NOMO-1 treated with DMSO at 0.1 percent for 48 hours (cell line): Measurements from ENCODE around the gene ELMO1.
A peak's percentile ranks its signal among the peaks of the same experiment; 100 is the strongest.

Experiments used
- DNase-seq: peaks from one replicate; lab custom pipeline; 2025; ENCODE audit not compliant: unreplicated experiment; lab: John Stamatoyannopoulos, UW

The ELMO1 gene

DNA sequence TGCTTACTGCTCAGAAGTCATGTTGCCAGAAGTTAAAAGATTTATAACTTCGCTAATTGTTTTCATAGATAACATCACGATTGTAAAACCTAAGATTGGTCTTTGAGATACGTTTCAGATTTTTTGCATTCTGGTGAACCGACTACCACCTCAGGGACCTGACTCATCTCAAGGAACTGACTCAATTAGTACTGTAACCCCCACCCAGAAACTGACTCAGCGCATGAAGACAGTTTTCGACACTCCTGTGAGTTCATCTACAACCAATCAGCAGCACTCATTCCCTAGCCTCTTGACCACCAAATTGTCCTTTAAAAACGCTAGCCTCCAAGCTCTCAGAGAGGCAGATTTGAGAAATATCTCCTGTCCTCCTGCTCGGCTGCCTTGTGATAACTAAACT is 72.3 kb downstream of the ELMO1 start:
- DNase-seq, result no peak

DNA sequence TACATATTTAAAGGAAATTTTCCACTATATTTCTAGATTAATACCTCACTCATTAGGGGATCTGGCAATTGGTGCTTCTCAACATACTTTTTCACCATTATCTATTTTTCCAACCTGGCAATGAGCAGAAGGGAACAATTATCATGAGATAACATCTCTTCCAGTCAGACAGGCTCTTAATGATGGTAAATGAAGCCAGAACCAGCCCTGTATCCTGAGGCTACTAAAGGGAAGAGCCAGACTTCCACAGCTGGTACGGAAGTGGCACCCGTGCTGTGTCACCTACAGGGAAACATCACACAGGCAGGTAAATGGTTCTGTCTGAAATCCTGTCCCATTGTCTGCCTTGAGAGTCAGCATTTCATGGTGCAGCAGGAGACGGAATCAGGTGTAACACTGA is 75.9 kb downstream of the ELMO1 start:
- DNase-seq, result no peak

DNA sequence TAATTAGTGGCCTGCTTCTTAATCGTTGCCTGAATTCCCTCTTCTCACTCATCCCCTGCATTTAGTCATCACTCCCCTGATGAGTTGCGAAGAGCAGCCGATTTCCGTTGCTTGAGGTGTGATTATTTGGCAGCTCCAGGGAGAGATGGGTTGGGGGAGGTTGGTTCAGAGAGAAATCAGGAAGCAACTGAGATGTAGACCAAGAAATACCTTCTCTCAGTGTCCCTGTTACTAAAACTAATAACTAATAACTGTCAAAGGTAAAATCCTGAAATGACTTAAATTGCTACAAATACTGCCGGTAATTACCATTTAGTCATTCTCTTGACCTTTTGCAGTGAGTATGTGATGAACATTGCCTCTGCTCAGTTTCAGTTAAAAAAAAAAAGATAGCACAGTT is 76.9 kb downstream of the ELMO1 start:
- no peak for DNase-seq

DNA sequence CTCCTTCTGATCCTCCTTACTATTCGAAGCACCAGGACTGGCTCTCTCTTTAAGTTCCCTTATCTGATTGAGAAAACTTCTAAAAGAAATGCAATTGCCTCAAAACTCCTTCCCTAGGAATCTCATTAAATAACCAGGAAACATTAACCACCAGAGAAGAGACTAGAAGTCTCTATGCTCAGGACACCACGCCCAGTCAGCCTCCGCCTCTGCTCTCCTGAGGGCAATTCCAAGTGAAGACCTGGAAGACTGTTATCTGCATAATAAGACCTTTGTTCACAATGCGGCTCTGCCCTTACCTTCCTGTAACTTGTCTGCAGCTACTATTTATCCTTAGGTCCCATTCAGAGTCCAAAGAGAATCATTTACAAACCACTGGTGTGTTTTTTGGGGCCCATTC is 78.8 kb downstream of the ELMO1 start:
- no peak for DNase-seq

DNA sequence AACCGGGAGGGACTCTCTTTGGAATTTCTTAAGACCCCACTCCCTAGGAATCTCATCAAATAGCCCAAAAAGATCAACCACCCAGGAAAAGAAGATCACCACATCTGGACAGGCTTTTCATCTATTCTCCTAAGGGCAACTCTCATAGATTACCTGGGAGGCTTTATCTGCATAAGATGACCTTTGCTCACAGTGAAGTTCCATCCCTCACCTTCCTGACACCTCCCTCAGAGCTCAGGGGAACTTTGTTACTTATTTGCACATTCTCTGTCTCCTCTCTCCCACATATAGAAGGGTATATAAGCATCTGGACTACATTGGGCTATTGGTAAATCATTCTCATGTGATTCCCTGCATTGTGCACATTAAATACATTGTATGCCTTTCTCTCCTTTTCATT is 80.1 kb downstream of the ELMO1 start:
- DNase-seq, result no peak

DNA sequence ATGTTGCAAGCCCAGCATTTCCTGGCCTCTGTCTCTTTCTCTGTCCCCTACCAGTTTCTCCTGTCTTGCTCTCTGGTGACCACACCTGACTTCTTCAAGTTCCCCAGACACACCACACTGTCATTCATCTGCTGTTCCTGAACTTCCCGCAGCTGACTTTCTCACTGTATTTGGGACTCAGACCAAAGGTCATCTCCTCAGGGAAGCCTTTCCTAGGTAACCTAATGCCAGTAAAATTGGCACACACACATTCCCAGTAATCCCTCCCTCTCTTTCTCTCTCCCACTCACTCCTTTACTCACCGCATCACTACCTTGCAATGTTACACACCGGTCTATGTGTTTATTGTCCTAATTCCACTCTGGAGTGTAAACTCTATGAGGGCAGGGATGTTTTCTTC is 81.7 kb downstream of the ELMO1 start:
- no peak for DNase-seq

DNA sequence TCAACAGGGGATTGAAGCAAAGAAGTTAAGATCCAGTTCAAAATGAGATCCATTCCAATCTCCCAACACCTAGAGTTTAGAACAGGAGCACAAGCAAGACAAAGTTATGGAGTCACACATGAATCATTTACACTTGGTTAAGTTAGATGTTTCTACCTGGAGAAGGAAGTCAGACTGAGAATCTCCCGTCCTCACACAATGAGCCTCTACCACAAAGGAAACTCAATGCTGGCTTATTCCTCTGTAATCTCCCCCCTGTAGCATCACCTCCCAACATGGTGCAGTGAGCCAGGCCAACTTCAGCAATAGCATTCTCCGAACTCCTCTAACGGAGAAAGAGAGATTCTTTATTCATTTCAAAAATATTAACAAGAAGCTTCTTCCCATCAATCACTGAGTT is 82.2 kb downstream of the ELMO1 start:
- no peak for DNase-seq

DNA sequence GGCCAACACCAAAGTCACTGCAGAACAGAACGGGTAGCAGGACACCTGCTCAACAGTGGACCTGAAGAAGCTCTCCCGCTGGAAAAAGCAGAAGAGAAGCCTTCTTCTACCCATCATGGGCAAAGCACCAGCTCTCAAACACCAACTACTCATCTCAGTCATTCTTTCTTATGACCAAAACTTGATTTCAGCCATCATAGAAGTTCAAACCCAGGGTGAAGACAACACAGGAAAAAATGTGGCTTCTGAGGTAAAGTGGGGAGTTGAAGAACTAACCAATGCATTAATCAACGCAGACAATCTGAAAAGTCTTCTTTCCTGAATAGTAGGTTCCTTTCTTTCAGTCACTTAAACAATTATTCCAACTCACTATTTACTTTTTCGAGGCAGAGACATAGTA is 83.3 kb downstream of the ELMO1 start:
- DNase-seq, result no peak

DNA sequence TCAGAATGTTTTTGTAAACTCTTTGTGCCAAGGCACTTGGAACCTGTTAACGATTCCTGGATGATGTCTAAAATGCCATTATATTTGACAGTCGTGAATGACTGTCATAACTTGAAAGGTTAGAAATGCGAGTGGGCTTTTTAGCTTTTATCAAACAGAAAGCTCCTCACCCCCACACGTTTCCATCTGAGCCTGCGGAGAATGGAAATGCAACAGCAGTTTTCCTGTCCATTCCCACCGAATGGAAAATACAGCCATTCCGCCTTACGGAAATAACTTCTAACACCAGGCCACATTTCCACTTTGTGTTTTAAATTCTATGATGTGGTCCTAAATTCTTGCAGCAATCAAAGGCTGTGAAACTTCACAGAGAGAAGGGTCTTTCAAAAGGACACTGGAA is 83.8 kb downstream of the ELMO1 start:
- no peak for DNase-seq

DNA sequence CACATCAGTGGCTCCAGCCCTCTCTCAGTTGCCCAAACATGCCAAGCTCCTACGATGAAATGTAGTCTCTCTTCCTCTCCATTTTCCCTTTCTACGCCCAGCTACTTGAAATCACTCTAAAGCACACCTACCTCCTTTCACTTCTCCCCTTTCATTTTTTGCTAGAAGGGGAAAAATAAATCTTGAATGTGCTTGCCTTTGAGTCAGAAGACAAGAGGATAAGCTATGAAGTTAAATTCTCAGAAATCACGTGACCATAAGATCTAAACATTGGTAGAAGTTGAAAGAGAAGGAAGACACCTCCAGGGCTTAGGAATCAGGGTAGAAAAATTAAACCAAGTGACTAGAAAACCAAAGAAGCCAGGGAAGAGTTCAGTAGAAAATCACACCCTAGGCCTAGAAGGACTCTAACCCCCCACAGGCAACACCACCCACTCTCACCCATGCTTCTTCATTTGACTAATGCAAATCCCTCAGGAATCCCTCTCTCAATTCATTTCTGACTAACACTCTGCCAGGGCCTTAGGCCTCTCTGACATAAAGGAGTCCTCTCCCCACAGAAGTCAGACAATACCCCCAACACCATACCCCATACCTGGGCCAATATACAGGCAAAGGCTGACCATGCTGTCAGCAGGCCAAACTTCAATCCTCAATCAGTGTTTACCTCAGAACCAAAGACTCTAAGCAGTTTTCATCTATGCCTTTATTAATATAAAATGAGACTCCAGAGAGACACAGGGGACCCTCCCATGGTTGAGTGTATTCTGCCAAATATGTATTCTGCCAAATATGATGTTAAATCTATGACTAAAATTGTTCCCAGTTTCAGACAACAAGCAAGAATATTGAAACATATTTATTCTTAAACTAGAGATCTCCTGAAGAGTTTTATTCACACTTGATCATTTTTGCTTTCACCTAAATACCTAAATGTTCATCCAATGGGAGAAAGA is 84.8 kb downstream of the ELMO1 start:
- no peak for DNase-seq

DNA sequence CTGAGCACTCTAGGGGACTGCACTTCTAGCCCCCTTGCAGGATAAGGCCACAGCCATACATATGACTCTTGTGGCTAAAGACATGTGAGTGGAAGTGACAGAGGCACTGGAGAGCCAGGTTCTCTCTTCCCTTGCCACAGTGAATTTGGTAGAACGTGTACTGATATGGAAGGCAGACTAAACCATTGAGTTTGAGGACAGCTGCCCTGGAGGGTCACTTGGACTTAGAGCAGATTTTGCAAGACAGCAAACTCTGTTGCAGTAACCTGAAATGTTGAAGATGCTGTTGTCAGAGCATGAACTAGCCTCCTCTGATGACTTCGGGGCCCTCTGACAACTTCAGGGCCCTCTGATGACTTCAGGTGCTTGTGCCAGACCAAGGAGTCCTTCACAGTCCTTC is 85.9 kb downstream of the ELMO1 start:
- no peak for DNase-seq

DNA sequence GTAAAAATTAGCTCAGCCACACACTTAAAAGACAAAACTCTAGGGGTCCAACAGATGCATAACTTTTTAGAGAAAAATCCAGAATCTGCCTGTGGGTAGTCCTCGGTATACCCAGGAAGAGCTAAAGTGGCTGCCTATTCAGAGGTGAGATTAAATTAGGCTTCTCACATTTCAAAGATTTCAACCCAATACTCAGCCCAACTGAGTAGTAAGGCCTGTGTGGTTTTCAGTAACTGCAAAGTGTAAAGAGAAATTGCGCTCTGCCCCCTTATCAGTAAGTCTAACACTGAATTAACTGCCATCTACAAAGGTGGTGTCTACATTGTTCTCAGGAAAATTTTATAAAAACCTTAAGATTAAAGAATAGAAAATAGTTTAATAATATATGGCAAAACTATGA is 88.2 kb downstream of the ELMO1 start:
- DNase-seq, result no peak

DNA sequence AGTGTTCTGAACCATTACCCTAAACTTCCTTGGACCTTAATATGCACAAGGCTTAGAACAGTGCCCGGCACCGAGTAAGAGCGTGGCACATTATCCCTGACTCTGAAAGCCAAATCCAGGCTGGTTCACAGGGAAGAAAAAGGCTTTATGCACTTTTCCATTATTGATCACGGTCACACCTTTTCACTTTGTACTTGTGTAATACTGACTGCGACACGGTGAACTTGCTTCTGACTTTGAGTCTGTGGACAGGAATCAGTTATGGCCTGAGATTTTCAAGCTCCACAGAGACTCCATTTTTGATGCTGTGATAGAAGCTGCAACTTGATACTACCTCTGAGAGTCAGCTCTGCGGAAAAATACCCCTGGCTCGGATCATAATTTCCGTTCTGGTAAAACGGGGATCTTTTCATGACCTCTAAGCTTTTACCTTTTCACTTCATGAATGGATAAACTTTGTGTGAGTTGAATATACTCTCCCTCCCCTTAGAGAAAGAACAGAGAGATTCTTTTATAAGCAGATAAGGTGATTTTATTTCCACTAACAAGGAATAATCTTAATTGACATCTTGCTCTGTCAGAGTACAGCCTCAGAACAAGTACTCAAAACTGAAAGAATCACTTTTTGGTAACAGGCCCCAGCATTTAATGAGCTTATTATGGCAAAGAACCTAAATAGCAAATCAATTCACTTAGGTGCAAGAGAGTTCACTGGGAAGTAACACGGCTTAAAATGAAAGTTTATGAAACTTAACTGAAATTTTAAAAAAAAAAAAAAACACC is 88.8 kb downstream of the ELMO1 start:
- DNase-seq, result no peak

DNA sequence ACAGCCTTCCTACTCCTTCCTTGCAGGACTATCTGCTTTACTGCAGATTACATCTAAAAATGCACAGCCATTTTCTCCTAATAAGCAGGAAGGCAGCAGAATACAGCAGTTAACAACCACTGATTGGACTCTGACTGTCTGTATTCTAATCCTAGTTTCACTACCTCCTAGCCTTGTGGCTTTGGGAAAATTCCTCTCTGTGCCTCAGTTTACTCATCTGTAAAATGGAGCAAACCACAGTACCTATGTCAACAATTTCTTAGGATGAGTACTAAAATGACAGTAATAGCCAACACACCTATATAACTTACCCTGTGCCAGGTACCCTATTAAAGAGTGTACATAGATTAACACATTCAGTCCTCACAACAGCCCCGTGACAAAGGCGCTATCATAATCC is 89.5 kb downstream of the ELMO1 start:
- no peak for DNase-seq

DNA sequence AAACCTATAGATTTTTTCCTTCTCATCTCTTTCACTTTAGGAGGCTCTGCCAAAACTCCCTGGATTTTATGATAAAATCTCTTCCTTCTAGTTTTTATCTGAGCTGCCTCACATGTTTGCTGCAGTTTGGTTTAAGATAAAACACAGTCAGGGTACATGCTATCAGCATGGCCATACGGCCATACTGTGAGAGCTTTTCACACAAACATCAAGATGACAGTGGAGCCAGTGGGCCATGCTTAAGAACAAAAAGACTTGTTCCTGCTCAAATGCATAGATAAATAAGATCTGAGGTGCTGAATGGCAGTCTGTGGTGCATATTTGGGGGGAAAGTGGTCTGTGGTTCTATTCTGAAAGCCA is 91.0 kb downstream of the ELMO1 start:
- no peak for DNase-seq

DNA sequence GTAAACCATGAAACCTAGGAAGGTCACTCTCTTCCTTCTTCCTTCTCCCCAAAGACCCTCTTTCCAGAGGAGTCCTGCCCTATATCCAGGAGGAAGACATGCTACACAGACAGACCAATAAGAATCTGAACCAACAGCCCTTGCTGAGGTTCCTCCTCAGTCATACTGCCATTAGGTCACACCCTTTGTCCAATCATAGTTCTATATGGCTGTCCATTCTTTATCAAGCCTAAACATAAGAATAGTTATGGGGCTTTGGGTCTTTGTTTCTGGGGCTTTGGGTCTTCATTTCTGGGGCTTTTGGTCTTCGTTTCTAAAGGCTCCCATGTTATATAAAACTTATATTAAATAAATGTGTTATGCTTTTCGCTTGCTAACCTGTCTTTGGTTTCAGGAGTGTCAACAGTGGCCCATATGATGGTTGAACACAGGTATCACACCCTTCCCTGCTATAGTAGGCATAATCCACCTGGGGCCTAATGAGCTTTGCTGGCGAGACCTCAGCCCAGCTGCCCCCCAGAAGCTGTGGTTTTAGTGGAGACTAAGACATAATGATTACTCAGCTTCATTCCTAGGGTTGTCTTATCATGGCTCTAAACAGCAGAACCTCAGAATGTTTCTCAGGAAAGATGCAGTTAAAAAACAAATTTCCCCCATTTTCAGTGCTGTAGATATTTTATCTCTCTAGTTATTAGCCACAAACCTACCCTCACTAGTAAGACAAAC is 91.6 kb downstream of the ELMO1 start:
- DNase-seq, result no peak

DNA sequence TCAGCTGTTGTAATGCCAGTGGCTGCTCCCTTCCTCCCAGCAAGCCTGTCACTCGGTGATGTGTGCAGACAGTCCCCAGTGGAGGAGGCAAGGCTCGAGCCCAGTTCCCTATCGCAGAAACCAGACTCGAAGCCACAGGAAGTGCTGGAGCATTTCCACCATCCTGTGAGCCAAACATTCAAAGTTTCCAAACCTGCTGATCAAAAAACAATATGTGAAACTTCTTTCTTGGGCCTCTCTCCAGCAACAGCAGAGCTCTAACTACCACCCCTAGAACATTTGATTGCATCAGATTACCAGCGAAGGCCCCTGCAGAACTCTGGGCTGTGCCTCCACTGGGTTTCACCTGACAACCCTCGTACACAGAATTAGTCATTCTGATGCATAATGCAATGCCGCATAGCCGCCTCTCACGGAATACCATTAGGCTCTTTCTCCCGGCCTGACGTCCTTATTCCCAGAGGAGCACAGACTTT is 94.0 kb downstream of the ELMO1 start:
- DNase-seq, result peak; percentile 92

DNA sequence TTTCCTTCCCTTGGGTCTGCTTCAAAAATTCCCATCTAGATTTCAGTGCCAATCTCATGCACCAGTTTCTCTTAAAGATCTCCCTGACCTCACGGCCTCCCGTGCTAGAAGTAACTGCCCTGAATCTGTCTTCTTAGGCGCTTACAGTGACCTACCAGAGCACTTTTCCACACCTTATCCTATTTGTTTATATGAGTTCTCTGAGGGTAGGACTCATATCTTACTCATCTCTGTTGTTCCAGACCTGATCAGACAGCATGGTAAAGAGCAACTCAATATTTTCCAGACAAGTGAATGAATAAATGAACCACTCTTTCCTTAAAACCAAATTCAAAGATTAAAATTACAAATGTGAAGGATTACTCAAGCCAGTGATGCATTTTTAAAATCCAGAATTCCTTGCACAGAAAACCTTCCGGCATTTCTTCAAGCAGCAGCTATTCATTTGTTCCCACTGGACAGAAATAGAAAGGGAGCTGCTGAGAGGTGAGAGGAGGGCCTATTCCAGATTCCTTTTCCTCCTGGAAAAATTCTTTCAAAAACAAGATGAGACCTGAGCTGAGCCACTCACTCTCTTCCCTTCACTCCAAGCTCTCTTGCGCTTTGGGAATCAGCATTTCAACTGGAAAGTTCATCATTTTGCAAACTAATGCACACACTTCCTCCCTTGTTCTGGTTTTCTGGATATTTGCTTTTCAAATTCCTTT is 94.6 kb downstream of the ELMO1 start:
- DNase-seq, result no peak

DNA sequence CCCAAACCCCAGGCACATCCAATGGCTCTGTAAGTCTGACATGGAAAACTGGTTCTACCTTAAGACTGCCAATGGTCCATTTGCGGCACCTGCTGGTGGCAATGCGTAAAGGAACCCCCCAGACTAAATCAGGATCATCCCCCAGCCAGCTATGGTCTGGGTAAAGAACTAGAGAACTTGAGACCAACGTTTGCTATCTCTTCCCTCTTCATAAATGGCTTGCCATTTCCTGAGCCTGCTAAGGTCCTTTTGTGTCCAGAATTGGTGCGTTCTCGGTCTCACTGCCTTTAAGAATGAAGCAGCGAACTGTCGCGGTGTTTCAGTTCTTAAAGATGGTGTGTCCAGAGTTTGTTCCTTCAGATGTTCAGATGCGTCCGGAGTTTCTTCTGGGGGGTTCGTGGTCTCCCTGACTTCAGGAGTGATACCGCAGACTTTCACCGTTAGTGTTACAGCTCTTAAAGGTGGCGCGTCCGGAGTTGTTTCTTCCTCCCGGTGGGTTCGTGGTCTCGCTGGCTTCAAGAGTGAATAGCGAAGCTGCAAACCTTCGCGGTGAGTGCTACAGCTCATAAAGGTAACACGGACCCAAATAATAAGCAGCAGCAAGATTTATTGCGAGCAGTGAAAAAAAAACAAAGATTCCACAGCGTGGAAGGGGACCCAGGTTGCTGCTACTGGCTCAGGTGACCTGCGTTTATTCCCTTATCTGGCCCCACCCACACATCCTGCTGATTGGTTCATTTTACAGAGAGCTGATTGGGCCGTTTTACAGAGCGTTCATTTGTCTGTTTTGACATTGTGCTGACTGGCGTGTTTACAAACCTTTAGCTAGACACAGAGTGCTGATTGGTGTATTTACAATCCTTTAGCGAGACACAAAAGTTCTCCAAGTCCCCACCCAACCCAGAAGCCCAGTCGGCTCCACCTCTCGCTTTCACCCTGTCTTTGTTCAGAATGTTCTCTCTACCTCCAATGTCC is 95.4 kb downstream of the ELMO1 start:
- no peak for DNase-seq
